Measurements from ENCODE around the gene DOCK4. TPM values are rescaled to one million over a fixed set of nuclear protein-coding genes. Genes with fewer than 3 reads are reported as not detected.

The DOCK4 gene
- total RNA-seq, 1 donor from 2014 or later: 100 TPM

DNA sequence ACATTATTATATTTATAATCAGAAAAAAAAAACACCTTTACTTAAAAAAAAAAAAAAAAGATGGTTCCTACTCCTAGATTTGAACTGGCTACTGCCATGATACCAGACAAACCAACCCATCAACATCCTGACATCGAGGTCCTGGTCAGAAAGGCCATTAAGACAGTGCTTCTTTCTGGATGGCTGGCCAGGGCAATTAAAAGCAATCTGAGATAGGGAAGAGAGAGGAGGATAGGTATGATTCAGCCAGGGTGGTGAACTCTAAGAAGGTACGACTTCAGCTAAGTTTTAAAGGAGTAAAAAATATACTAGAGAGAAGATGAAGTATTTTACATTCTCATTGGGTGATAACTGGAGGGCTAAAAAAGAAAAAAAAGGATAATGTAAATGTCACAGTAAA lies 139.0 kb downstream of the DOCK4 start:
- intact Hi-C loops (cut with DNase I): no loop called here
- no peak overlapping the region for H3K27ac ChIP-seq
- no peaks in the 10 kb centered on the region for H3K4me1 ChIP-seq
- DNase-seq (no peak), ATAC-seq (no peak)
- TF ChIP-seq, protein P1, sequence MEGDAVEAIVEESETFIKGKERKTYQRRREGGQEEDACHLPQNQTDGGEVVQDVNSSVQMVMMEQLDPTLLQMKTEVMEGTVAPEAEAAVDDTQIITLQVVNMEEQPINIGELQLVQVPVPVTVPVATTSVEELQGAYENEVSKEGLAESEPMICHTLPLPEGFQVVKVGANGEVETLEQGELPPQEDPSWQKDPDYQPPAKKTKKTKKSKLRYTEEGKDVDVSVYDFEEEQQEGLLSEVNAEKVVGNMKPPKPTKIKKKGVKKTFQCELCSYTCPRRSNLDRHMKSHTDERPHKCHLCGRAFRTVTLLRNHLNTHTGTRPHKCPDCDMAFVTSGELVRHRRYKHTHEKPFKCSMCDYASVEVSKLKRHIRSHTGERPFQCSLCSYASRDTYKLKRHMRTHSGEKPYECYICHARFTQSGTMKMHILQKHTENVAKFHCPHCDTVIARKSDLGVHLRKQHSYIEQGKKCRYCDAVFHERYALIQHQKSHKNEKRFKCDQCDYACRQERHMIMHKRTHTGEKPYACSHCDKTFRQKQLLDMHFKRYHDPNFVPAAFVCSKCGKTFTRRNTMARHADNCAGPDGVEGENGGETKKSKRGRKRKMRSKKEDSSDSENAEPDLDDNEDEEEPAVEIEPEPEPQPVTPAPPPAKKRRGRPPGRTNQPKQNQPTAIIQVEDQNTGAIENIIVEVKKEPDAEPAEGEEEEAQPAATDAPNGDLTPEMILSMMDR (IDR thresholded peaks at IDR 0.05): no peak
- H3K36me3 ChIP-seq: no peaks in the 10 kb centered on the region
- no peaks in the 10 kb centered on the region for H3K9me3 ChIP-seq
- H3K4me3 ChIP-seq: no peak overlapping the region
- H3K27me3 ChIP-seq: no peaks in the 10 kb centered on the region

DNA sequence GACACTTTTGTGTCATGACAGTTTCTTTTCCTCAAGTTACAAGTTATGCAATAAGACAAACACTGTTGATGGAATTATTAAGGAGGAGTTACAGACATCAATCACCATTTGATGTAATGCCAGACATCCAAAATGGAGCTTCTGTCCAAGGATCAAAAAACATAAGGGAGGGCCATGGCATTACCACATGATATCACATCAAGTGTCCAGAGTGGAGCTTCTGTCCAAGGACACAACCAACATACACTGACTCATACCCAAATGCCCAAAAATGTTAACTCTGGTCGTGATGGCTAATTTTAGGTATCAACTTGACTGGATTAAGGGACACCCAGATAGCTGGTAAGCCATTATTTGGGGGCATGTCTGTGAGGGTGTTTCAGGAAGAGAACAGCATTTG lies 140.4 kb downstream of the DOCK4 start:
- ATAC-seq: no peak
- Histone ChIP-seq H3K36me3 (no peaks in the 10 kb centered on the region), H3K9me3 (no peaks in the 10 kb centered on the region), H3K27ac (no peak overlapping the region), H3K4me3 (no peak overlapping the region), H3K27me3 (no peaks in the 10 kb centered on the region), H3K4me1 (no peaks in the 10 kb centered on the region)
- intact Hi-C loops (cut with DNase I): no loop called here
- DNase-seq: no peak
- TF ChIP-seq, protein P1 (IDR thresholded peaks at IDR 0.05): no peak

DNA sequence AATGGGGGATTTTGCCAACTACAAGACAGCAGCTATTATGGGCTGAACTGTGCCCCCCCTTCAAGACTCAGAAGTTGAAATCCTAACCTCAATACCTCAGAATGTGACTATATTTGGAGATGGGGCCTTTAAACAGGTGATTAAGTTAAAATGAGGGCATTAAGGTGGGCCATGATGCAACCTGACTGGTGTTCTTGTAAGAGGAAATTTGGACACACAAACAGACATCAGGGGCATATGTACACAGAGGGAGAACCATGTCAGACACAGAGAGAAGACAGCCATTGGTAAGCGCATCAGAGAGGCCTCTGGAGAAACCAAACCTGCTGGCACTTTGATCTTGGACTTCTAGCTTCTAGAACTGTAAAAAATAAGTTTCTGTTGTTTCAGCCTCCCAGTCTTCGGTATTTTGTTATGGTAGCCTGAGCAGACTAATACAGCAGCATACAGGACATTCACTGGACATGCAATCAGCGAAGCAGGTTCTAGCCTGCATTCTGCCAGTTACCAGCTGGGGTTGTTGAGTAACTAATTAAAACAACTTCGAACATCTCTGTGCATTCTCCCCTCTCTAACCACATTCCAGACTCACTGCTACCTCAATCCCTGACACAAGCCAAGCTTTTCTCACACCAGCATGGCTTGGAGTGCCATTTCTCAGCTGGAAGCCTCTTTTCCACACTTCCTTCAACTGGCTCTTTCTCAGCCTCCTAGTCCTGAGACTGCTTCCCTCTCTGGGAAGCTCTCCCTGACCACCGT lies 141.4 kb downstream of the DOCK4 start:
- Histone ChIP-seq H3K27me3 (no peaks in the 10 kb centered on the region), H3K4me1 (peaks cover 6% of the 10 kb centered on the region), H3K4me3 (no peak overlapping the region), H3K27ac (no peak overlapping the region), H3K9me3 (no peaks in the 10 kb centered on the region), H3K36me3 (no peaks in the 10 kb centered on the region)
- TF ChIP-seq, protein P1 (IDR thresholded peaks at IDR 0.05): no peak
- intact Hi-C loops (cut with DNase I): no loop called here
- ATAC-seq: no peak
- DNase-seq: no peak

DNA sequence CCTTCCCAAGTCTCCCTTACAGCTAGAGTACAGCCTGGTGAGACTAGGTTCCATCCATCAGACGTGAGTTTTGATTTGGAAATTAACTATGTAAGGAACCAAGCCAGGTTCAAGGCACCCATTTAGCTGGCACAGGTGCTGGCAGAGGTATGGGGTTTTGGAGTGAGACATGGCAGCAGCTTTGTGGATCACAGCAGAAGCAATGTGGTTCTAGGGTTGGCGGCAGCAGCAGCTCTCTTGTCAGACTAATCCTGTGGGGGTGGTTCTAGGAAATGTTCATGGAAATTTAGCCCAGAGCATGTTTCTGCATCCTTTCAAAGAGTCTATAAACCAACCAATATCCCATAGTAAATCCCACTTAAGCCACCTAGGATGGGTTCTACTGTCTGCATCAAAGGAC lies 142.2 kb downstream of the DOCK4 start:
- no peaks in the 10 kb centered on the region for H3K9me3 ChIP-seq
- no peak for ATAC-seq
- no peaks in the 10 kb centered on the region for H3K27me3 ChIP-seq
- no peak overlapping the region for H3K27ac ChIP-seq
- TF ChIP-seq, protein P1 (IDR thresholded peaks at IDR 0.05): no peak
- intact Hi-C loops (cut with DNase I): no loop called here
- no peak overlapping the region for H3K4me3 ChIP-seq
- no peaks in the 10 kb centered on the region for H3K36me3 ChIP-seq
- DNase-seq: no peak
- peaks cover 14% of the 10 kb centered on the region for H3K4me1 ChIP-seq

DNA sequence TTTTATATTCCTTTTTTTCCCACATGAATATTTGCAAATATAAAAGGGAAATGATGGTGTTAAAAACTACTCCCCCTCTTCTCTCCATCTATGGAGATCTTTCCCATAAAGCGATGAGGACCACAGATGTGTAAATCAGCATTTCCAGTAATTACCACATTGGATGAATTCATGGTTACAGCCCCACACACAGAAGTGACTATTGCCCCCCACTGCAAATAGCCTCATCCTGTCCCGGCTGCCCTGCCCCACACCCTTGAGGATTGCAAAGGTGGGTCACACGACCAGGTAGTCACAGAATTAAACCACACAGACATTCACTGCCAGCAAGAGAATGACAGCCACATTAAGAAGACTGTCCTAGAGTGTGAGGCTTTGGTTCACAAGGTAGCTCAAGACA lies 145.1 kb downstream of the DOCK4 start:
- Histone ChIP-seq H3K36me3 (no peaks in the 10 kb centered on the region), H3K9me3 (no peaks in the 10 kb centered on the region), H3K27me3 (no peaks in the 10 kb centered on the region), H3K4me3 (no peak overlapping the region), H3K27ac (no peak overlapping the region), H3K4me1 (peaks cover 22% of the 10 kb centered on the region)
- no peak for DNase-seq
- TF ChIP-seq, protein P1 (IDR thresholded peaks at IDR 0.05): no peak
- intact Hi-C loops (cut with DNase I): no loop called here
- ATAC-seq: no peak

Measured in upper lobe of right lung (tissue), 1 donor.